Measurements from ENCODE around the gene TFAM. TPM values are rescaled to one million over a fixed set of nuclear protein-coding genes. Genes with fewer than 3 reads are reported as not detected.

TFAM gene
- polyA plus RNA-seq, 6 donors from 2014 or later = 54.7 to 67.5 (median 61.7) TPM

GRCh38 chr10:58384544-58384998, 639 bp upstream of the TFAM start:
- peaks cover 34 to 50% (median 40%) of the 10 kb centered on the region in 3 donors for H3K4me1 Mint-ChIP-seq
- DNase-seq = no peak

DNA sequence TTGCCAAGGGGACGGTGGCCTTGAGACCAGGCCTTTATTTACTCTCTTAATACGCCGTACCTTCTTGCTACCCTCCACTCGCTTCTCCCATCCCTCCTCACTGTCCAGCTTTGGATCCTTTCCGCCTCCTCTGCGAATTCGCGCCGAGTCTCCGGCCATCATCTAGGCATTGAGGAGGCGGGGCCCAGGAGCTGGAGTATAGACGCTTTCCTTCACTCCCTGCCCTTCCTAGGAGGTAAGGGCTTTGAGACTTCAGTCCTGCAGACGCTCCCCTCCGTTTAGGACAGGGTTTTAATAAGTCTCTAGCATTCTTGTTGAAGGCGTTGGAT, 538 bp downstream of the TFAM start:
- H3K9me3 Mint-ChIP-seq = peaks cover 0 to 5% (median 0%) of the 10 kb centered on the region in 7 donors
- peak overlapping the region; percentile 97 to 99 (median 98) for H3K27ac Mint-ChIP-seq
- no peak for DNase-seq

More at GRCh38 chr10:58384544-58384998, 639 bp upstream of the TFAM start:
- peak overlapping the region; percentile 97 to 99 (median 98) for H3K27ac Mint-ChIP-seq
- peak overlapping the region; percentile 95 to 100 (median 97) for H3K4me3 Mint-ChIP-seq
- ATAC-seq (ENCODE audit: low read depth in 2 of 2) = peak in 1 of 2 donors; percentile 1
- peaks cover 0 to 3% of the 10 kb centered on the region in 2 donors for H3K36me3 Mint-ChIP-seq
- no peaks in the 10 kb centered on the region for H3K27me3 Mint-ChIP-seq
- H3K9me3 Mint-ChIP-seq = peaks cover 0 to 5% (median 0%) of the 10 kb centered on the region in 7 donors

GRCh38 chr10:58389024-58389423, 3.8 kb downstream of the TFAM start:
- DNase-seq (no peak), ATAC-seq (ENCODE audit: low read depth in 2 of 2) (no peak)
- no peaks in the 10 kb centered on the region for H3K9me3 Mint-ChIP-seq
- peaks cover under 1 to 17% of the 10 kb centered on the region in 2 donors for H3K36me3 Mint-ChIP-seq
- H3K27ac Mint-ChIP-seq = no peak overlapping the region
- H3K4me1 Mint-ChIP-seq = peaks cover 31 to 44% (median 44%) of the 10 kb centered on the region in 3 donors
- peak overlapping the region in 1 of 8 donors; percentile 21 for H3K4me3 Mint-ChIP-seq
- no peaks in the 10 kb centered on the region for H3K27me3 Mint-ChIP-seq

More for the DNA sequence above, 538 bp downstream of the TFAM start:
- Mint-ChIP-seq H3K4me3 (peak overlapping the region; percentile 95 to 100 (median 97)), H3K27me3 (no peaks in the 10 kb centered on the region), H3K36me3 (peaks cover 0 to 9% of the 10 kb centered on the region in 2 donors), H3K4me1 (peaks cover 41 to 52% (median 47%) of the 10 kb centered on the region in 3 donors)
- ATAC-seq (ENCODE audit: low read depth in 2 of 2) = no peak

DNA sequence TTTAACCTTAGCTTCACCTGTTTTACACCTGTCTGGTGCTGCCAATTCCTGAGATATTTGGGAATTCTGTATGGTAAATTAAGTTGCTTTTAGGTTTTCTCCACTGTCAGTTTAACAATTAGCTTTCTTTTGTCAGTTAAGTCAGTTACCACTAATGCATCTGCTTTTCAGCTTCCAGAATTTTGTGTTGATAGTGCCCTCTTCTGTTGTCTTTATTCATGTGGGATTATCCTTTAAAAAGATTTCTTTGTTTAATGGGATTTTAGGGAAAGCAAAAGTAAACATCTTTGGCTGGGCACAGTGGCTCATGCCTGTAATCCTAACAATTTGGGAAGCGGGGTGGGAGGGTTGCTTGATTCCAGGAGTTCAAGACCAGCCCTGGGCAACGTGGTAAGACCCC, 8.1 kb downstream of the TFAM start:
- H3K9me3 Mint-ChIP-seq = no peaks in the 10 kb centered on the region
- H3K4me1 Mint-ChIP-seq = peaks cover 7 to 18% (median 11%) of the 10 kb centered on the region in 3 donors
- H3K4me3 Mint-ChIP-seq = no peak overlapping the region
- ATAC-seq (ENCODE audit: low read depth in 2 of 2) (no peak), DNase-seq (no peak)
- H3K27me3 Mint-ChIP-seq = no peaks in the 10 kb centered on the region
- H3K36me3 Mint-ChIP-seq = peaks cover 17 to 21% of the 10 kb centered on the region in 2 donors
- no peak overlapping the region for H3K27ac Mint-ChIP-seq

- H3K4me1 Mint-ChIP-seq = peaks cover 7 to 17% (median 7%) of the 10 kb centered on the region in 3 donors
- H3K27me3 Mint-ChIP-seq = no peaks in the 10 kb centered on the region
- no peak overlapping the region for H3K4me3 Mint-ChIP-seq
- H3K9me3 Mint-ChIP-seq = no peaks in the 10 kb centered on the region
- H3K27ac Mint-ChIP-seq = peak overlapping the region in 1 of 6 donors; percentile 52
- H3K36me3 Mint-ChIP-seq = peaks cover 15 to 25% of the 10 kb centered on the region in 2 donors
- ATAC-seq (ENCODE audit: low read depth in 2 of 2) = no peak
- DNase-seq = no peak
These were observed 9.3 kb downstream of the TFAM start for GRCh38 chr10:58394471-58394870.

GRCh38 chr10:58396057-58396456, 10.8 kb downstream of the TFAM start:
- no peak for DNase-seq
- Mint-ChIP-seq H3K27me3 (no peaks in the 10 kb centered on the region), H3K27ac (no peak overlapping the region), H3K9me3 (no peaks in the 10 kb centered on the region), H3K36me3 (peaks cover 8 to 25% of the 10 kb centered on the region in 2 donors), H3K4me3 (no peak overlapping the region), H3K4me1 (peaks cover 0 to 10% (median 3%) of the 10 kb centered on the region in 3 donors)
- ATAC-seq (ENCODE audit: low read depth in 2 of 2) = no peak

DNA sequence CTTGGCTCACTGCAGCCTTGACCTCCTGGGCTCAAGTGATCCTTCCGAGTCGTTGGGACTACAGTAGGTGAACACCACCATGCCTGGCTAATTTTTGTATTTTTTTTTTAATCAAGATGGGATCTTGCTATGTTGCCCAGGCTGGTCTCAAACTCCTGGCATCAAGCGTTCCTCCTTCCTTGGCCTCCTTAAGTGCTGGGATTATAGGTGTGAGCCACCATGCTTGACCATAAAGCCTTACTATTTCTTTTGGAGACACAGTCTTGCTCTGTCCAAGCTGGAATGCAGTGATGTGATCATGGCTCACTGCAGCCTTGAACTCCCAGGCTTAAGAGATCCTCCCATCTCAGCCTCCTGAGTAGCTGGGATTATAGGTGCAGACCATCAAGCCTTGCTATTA, 12.6 kb downstream of the TFAM start:
- H3K9me3 Mint-ChIP-seq = no peaks in the 10 kb centered on the region
- no peak for DNase-seq
- H3K4me1 Mint-ChIP-seq = no peaks in the 10 kb centered on the region
- H3K4me3 Mint-ChIP-seq = no peak overlapping the region
- H3K27me3 Mint-ChIP-seq = no peaks in the 10 kb centered on the region
- peaks cover 0 to 25% of the 10 kb centered on the region in 2 donors for H3K36me3 Mint-ChIP-seq
- no peak for ATAC-seq (ENCODE audit: low read depth in 2 of 2)
- H3K27ac Mint-ChIP-seq = peak overlapping the region in 1 of 6 donors; percentile 28

GRCh38 chr10:58399410-58399809, 14.2 kb downstream of the TFAM start:
- no peak for DNase-seq
- H3K27ac Mint-ChIP-seq = no peak overlapping the region
- peaks cover 0 to 21% of the 10 kb centered on the region in 2 donors for H3K36me3 Mint-ChIP-seq
- no peaks in the 10 kb centered on the region for H3K9me3 Mint-ChIP-seq
- H3K4me3 Mint-ChIP-seq = no peak overlapping the region
- no peaks in the 10 kb centered on the region for H3K27me3 Mint-ChIP-seq
- ATAC-seq (ENCODE audit: low read depth in 2 of 2) = no peak
- no peaks in the 10 kb centered on the region for H3K4me1 Mint-ChIP-seq

DNA sequence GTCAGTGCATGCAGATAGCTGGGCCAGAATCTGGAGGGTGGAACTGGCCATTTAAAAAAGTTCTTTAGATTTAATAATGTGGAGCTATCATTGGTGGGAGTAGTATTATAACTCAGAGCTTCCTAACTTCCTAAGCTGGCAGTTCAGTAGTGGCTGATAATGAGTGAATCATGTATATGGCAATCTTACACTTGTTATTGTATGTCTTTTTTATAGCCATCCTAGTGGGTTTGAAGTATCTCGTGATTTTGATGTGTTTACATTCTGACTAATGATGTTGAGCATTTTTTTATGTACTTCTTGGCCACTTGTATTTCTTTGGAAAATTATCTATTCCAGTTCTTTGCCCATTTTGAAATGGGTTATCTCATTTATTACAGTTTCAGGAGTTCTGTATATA, 15.4 kb downstream of the TFAM start:
- ATAC-seq (ENCODE audit: low read depth in 2 of 2) = no peak

DNA sequence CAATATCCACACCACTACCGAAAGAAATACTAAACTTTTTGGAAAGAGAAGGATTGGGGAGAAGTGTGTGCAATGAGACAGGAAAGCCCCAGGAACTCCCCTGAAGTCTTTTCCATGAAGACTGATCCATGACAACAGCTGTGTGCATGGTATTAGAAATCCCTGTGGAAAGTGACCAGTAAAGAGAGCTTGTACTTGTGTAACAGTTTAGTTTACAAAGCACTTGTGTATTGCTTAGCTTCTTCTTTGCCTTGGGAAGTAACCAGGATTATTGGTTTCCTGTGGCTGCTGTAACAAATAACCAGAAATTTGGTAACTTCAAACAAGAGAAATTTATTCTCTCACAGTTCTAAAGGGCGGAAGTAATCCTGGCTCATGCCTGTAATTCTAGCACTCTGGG, 18.8 kb downstream of the TFAM start:
- Mint-ChIP-seq H3K27ac (no peak overlapping the region), H3K27me3 (no peaks in the 10 kb centered on the region), H3K36me3 (no peaks in the 10 kb centered on the region), H3K9me3 (no peaks in the 10 kb centered on the region), H3K4me3 (no peak overlapping the region), H3K4me1 (no peaks in the 10 kb centered on the region)
- no peak for ATAC-seq (ENCODE audit: low read depth in 2 of 2)
- DNase-seq = no peak

More for the DNA sequence above, 15.4 kb downstream of the TFAM start:
- Mint-ChIP-seq H3K27me3 (no peaks in the 10 kb centered on the region), H3K4me3 (no peak overlapping the region), H3K4me1 (no peaks in the 10 kb centered on the region), H3K9me3 (no peaks in the 10 kb centered on the region), H3K36me3 (peaks cover 0 to 20% of the 10 kb centered on the region in 2 donors), H3K27ac (no peak overlapping the region)
- no peak for DNase-seq

DNA sequence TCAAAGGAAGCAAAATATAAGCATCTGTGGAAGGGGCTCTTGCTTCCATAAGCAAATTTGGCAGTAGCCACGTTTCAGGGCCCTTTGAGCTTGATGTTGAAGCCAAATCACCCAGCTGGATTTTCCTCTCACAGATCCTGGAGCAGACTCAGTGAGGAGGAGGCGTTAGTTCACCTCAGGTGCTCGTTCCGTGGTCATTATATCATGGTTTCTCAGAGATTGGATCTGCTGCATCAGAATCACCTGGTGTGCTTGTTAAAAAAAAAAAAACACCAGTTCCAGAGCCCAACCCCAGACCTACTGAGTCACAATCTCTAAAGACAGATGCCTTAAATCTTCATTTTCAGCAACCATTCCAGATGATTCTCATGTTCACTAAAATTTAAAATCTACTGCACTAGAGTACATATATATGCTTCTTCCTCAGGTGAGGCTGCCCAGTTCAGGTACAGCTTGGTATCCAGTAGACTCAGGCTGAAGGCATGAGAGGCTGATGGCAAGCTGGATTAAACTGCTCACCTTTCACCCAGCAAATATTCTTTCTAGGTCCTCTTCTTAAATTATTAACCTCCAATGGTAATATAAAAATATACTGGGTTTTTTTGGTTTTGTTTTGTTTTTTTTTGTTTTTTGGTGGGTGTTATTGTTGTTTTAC, 24.9 kb downstream of the TFAM start:
- H3K9me3 Mint-ChIP-seq = peaks cover 0 to 7% (median 3%) of the 10 kb centered on the region in 7 donors
- H3K27me3 Mint-ChIP-seq = peaks cover 5 to 20% (median 6%) of the 10 kb centered on the region in 3 donors
- no peaks in the 10 kb centered on the region for H3K4me1 Mint-ChIP-seq
- ATAC-seq (ENCODE audit: low read depth in 2 of 2) = no peak
- no peaks in the 10 kb centered on the region for H3K36me3 Mint-ChIP-seq
- no peak overlapping the region for H3K27ac Mint-ChIP-seq
- no peak for DNase-seq
- H3K4me3 Mint-ChIP-seq = no peak overlapping the region

GRCh38 chr10:58412502-58412961, 27.3 kb downstream of the TFAM start:
- Mint-ChIP-seq H3K9me3 (peaks cover 0 to 7% (median 3%) of the 10 kb centered on the region in 7 donors), H3K4me1 (no peaks in the 10 kb centered on the region), H3K27ac (no peak overlapping the region), H3K27me3 (peaks cover 7 to 34% (median 12%) of the 10 kb centered on the region in 3 donors), H3K36me3 (no peaks in the 10 kb centered on the region), H3K4me3 (no peak overlapping the region)
- DNase-seq (no peak), ATAC-seq (ENCODE audit: low read depth in 2 of 2) (no peak)

GRCh38 chr10:58414270-58415041, 29.2 kb downstream of the TFAM start:
- Mint-ChIP-seq H3K27ac (no peak overlapping the region), H3K27me3 (peaks cover 7 to 34% (median 12%) of the 10 kb centered on the region in 3 donors), H3K36me3 (no peaks in the 10 kb centered on the region), H3K9me3 (peaks cover 0 to 21% (median 9%) of the 10 kb centered on the region in 7 donors), H3K4me1 (no peaks in the 10 kb centered on the region), H3K4me3 (peak overlapping the region in 1 of 8 donors; percentile 32)
- DNase-seq = no peak
- no peak for ATAC-seq (ENCODE audit: low read depth in 2 of 2)

Data from naive B cell (primary cell).